AG04450 (cell line): Measurements from ENCODE around the gene NDEL1. TPM values are rescaled to one million over a fixed set of nuclear protein-coding genes. Genes with fewer than 3 reads are reported as not detected.

Source experiments
- CTCF ChIA-PET: fragments of 300-600, 350-600 bp; formaldehyde crosslinking; extraction: SDS; loops from one replicate; lab custom pipeline; 2022; ENCODE audit warnings: antibody characterized with exemption, inconsistent platforms; lab: Charles Lee
- POLR2A ChIA-PET: fragments of 350-600 bp; formaldehyde crosslinking; extraction: SDS; loops from one replicate; lab custom pipeline; 2021; ENCODE audit warnings: antibody characterized with exemption, inconsistent platforms; lab: Yijun Ruan, JAX
- DNase-seq: peaks from one replicate; pipeline ENCODE4 v3.0.0-alpha.2; 2011; ENCODE audit warnings: low read depth, low spot score
- H3K27ac ChIP-seq: one replicate; pipeline ENCODE4 v1.5.1; 2012; ENCODE audit warnings: low read depth, low read length, control low read depth
- H3K27me3 ChIP-seq: one replicate; pipeline ENCODE4 v1.6.0; 2012; ENCODE audit warnings: low read length; ENCODE audit not compliant: control insufficient read depth, insufficient read depth
- H3K4me3 ChIP-seq: 2 replicates; pipeline ENCODE4 v1.5.1; 2011; ENCODE audit warnings: mild to moderate bottlenecking, low read depth, low read length, control low read depth
- H3K9me3 ChIP-seq: 2 replicates; pipeline ENCODE4 v1.5.1; 2012; ENCODE audit warnings: low read length; ENCODE audit not compliant: control insufficient read depth, insufficient read depth
- CTCF ChIP-seq: IDR thresholded peaks from 2 replicates; pipeline ENCODE4 v1.5.1; 2011; ENCODE audit warnings: low read depth, low read length, control low read depth, inconsistent platforms
- polyA plus RNA-seq: library from polyadenylated mRNA; depleted of rRNA; stranded (reverse); fragments of >200 nt; gene quantifications from 2 replicates; pipeline ENCODE4 v1.2.3, GENCODE V29; 2011

The NDEL1 gene
- polyA plus RNA-seq, 1 experiment: 74.7 TPM

GRCh38 chr17:8439681-8440080 lies 4.0 kb downstream of the NDEL1 start:
- H3K9me3 ChIP-seq: no peaks in the 10 kb centered on the region; the same call in 1 of the 2 replicates
- TF ChIP-seq CTCF: no peak
- ChIA-PET CTCF (interaction anchor here (1.1 kb wide), 1 partner anchor 306 kb away, joined by 3 read pairs; no protein-coding TSS in a partner anchor), POLR2A (no interaction called here)
- no peak overlapping the region for H3K27ac ChIP-seq
- no peaks in the 10 kb centered on the region for H3K27me3 ChIP-seq
- H3K4me3 ChIP-seq: no peak overlapping the region
- DNase-seq: no peak

GRCh38 chr17:8441690-8442089 lies 6.0 kb downstream of the NDEL1 start:
- CTCF ChIA-PET: no interaction called here
- POLR2A ChIA-PET: no interaction called here
- TF ChIP-seq CTCF: no peak
- H3K4me3 ChIP-seq: no peak overlapping the region
- no peak overlapping the region for H3K27ac ChIP-seq
- no peaks in the 10 kb centered on the region for H3K27me3 ChIP-seq
- no peaks in the 10 kb centered on the region for H3K9me3 ChIP-seq
- no peak for DNase-seq

GRCh38 chr17:8442310-8442709 lies 6.6 kb downstream of the NDEL1 start:
- no peak for TF ChIP-seq CTCF
- POLR2A ChIA-PET: no interaction called here
- CTCF ChIA-PET: no interaction called here
- Histone ChIP-seq H3K4me3 (no peak overlapping the region), H3K27me3 (no peaks in the 10 kb centered on the region), H3K27ac (no peak overlapping the region), H3K9me3 (no peaks in the 10 kb centered on the region)
- DNase-seq: no peak

GRCh38 chr17:8443756-8444155 lies 8.1 kb downstream of the NDEL1 start:
- ChIA-PET POLR2A (no interaction called here), CTCF (no interaction called here)
- TF ChIP-seq CTCF: no peak
- no peak for DNase-seq
- Histone ChIP-seq H3K9me3 (no peaks in the 10 kb centered on the region), H3K27me3 (no peaks in the 10 kb centered on the region), H3K27ac (no peak overlapping the region), H3K4me3 (no peak overlapping the region)

GRCh38 chr17:8444494-8444893 lies 8.8 kb downstream of the NDEL1 start:
- H3K9me3 ChIP-seq: no peaks in the 10 kb centered on the region
- DNase-seq: no peak
- ChIA-PET POLR2A (no interaction called here), CTCF (no interaction called here)
- no peaks in the 10 kb centered on the region for H3K27me3 ChIP-seq
- TF ChIP-seq CTCF: no peak
- H3K4me3 ChIP-seq: no peak overlapping the region
- H3K27ac ChIP-seq: no peak overlapping the region
